ENCODE results near the gene YIPF2.

GRCh38 chr19:10963865-10964264, 35.4 kb upstream of the YIPF2 start:
- TF ChIP-seq CTCF (IDR thresholded peaks at IDR 0.05; ENCODE audit: low read depth, low read length) (no peak), EZH2phosphoT487 (IDR thresholded peaks at IDR 0.05; ENCODE audit: low read depth) (no peak)

Measured in OCI-LY3 (cell line).